AG04449 (cell line): ENCODE results near the gene PHF3.

Source experiments
- CTCF ChIA-PET: fragments of 350-600 bp; formaldehyde crosslinking; extraction: SDS; loops from one replicate; lab custom pipeline; 2021; ENCODE audit warnings: antibody characterized with exemption; lab: Yijun Ruan, JAX
- POLR2A ChIA-PET: fragments of 400-600, 350-600 bp; formaldehyde crosslinking; extraction: SDS; loops from one replicate; lab custom pipeline; 2020; ENCODE audit warnings: antibody characterized with exemption, inconsistent platforms; lab: Yijun Ruan, JAX
- DNase-seq: peaks from one replicate; pipeline ENCODE4 v3.0.0-alpha.2; 2010; ENCODE audit warnings: low read depth, low spot score
- H3K4me3 ChIP-seq: 2 replicates; pipeline ENCODE4 v1.5.1; 2011; ENCODE audit warnings: low read depth, mild to moderate bottlenecking, control low read depth, low read length
- CTCF ChIP-seq: IDR thresholded peaks from one replicate; pipeline ENCODE4 v1.5.1; 2011; ENCODE audit warnings: mild to moderate bottlenecking, moderate library complexity, low read length, control low read depth, inconsistent platforms; ENCODE audit not compliant: insufficient read depth; ENCODE audit errors: missing control alignments

PHF3 gene

GRCh38 chr6:63624091-63624490, 11.5 kb upstream of the PHF3 start:
- DNase-seq: no peak
- no peak for TF ChIP-seq CTCF
- no peak overlapping the region for H3K4me3 ChIP-seq
- CTCF ChIA-PET: no interaction called here
- POLR2A ChIA-PET: no interaction called here

- no peak for TF ChIP-seq CTCF
- ChIA-PET POLR2A (no interaction called here), CTCF (interaction anchor here (3.0 kb wide), 1 partner anchor 32 kb away, joined by 13 read pairs; no protein-coding TSS in a partner anchor)
- H3K4me3 ChIP-seq: no peak overlapping the region
- DNase-seq: no peak
These were observed 5.1 kb upstream of the PHF3 start for GRCh38 chr6:63630466-63630865.

GRCh38 chr6:63634630-63635029, 972 bp upstream of the PHF3 start:
- H3K4me3 ChIP-seq: no peak overlapping the region
- no peak for DNase-seq
- TF ChIP-seq CTCF: no peak
- CTCF ChIA-PET: interaction anchor here (1.4 to 4.0 kb wide), 2 partner anchors 37 to 130 kb away, joined by 8 to 34 read pairs; no protein-coding TSS in a partner anchor
- POLR2A ChIA-PET: interaction anchor here (1.0 kb wide), 1 partner anchor 50 kb away, joined by 4 read pairs; no protein-coding TSS in a partner anchor

GRCh38 chr6:63635215-63635587, 401 bp upstream of the PHF3 start:
- peak overlapping the region; percentile 79 for H3K4me3 ChIP-seq
- no peak for DNase-seq
- no peak for TF ChIP-seq CTCF
- ChIA-PET CTCF (interaction anchor here (0.8 to 4.0 kb wide), 3 partner anchors 37 to 282 kb away, joined by 3 to 34 read pairs (median 8); no protein-coding TSS in a partner anchor), POLR2A (interaction anchor here (1.0 kb wide), 2 partner anchors 51 to 108 kb away, joined by 3 to 4 read pairs; no protein-coding TSS in a partner anchor)

- ChIA-PET POLR2A (no interaction called here), CTCF (interaction anchor here (1.1 to 4.0 kb wide), 3 partner anchors 13 to 39 kb away, joined by 4 to 34 read pairs (median 4); no protein-coding TSS in a partner anchor)
- no peak for DNase-seq
- no peak for TF ChIP-seq CTCF
- H3K4me3 ChIP-seq: peak overlapping the region; percentile 79
These were observed 968 bp downstream of the PHF3 start for GRCh38 chr6:63636518-63637021.

- ChIA-PET CTCF (interaction anchor here (4.0 kb wide), 1 partner anchor 40 kb away, joined by 34 read pairs; no protein-coding TSS in a partner anchor), POLR2A (no interaction called here)
- no peak for DNase-seq
- TF ChIP-seq CTCF: no peak
- H3K4me3 ChIP-seq: peak overlapping the region; percentile 79
These were observed 2.4 kb downstream of the PHF3 start for GRCh38 chr6:63637865-63638445.
